WTC11 (cell line): ENCODE results near the gene MXRA7.

Experiments used
- CBFB ChIP-seq: sonication (generic); formaldehyde crosslinking; IDR thresholded peaks from 2 replicates; pipeline ENCODE4 v1.8.1; 2022; ENCODE audit warnings: mild to moderate bottlenecking, low read depth, missing genetic modification reagents
- TF ChIP-seq, protein P1 (sequence below): sonication (generic); formaldehyde crosslinking; IDR thresholded peaks from 2 replicates; pipeline ENCODE4 v1.8.1; 2022; ENCODE audit warnings: low read depth, mild to moderate bottlenecking, moderate library complexity, missing genetic modification reagents, borderline replicate concordance
- TF ChIP-seq, protein P2 (sequence below): fragments of 200-600 bp; IDR thresholded peaks from 2 replicates; pipeline ENCODE4 v1.8.0; 2022; ENCODE audit warnings: antibody characterized with exemption

DNA sequence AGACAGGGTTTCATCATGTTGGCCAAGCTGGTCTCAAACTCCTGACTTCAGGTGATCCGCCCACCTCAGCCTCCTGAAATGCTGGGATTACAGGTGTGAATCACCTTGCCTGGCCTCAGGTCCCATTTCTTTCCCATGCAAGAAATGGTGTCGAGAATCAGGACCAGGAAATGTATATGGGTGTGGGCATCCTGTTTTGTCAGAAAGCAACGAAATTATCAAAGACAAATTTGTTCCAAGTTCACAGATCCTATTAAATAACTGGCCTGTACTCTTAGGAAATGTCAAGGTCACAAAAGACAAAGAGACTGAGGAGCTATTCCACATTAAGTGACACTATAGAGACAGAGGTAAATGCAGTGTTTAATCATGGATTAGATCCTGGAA lies 50.1 kb downstream of the MXRA7 start:
- TF ChIP-seq, protein P1, sequence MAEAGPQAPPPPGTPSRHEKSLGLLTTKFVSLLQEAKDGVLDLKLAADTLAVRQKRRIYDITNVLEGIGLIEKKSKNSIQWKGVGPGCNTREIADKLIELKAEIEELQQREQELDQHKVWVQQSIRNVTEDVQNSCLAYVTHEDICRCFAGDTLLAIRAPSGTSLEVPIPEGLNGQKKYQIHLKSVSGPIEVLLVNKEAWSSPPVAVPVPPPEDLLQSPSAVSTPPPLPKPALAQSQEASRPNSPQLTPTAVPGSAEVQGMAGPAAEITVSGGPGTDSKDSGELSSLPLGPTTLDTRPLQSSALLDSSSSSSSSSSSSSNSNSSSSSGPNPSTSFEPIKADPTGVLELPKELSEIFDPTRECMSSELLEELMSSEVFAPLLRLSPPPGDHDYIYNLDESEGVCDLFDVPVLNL, result no peak
- TF ChIP-seq, protein P2, sequence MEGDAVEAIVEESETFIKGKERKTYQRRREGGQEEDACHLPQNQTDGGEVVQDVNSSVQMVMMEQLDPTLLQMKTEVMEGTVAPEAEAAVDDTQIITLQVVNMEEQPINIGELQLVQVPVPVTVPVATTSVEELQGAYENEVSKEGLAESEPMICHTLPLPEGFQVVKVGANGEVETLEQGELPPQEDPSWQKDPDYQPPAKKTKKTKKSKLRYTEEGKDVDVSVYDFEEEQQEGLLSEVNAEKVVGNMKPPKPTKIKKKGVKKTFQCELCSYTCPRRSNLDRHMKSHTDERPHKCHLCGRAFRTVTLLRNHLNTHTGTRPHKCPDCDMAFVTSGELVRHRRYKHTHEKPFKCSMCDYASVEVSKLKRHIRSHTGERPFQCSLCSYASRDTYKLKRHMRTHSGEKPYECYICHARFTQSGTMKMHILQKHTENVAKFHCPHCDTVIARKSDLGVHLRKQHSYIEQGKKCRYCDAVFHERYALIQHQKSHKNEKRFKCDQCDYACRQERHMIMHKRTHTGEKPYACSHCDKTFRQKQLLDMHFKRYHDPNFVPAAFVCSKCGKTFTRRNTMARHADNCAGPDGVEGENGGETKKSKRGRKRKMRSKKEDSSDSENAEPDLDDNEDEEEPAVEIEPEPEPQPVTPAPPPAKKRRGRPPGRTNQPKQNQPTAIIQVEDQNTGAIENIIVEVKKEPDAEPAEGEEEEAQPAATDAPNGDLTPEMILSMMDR, result no peak
- TF ChIP-seq CBFB (CRISPR knock-in tag), result no peak
